ENCODE results near the gene WAS.

- TF ChIP-seq CTCF (IDR thresholded peaks at IDR 0.05) (no peak), POLR2A (IDR thresholded peaks at IDR 0.05) (no peak)
These were observed 27.7 kb downstream of the WAS start for GRCh38 chrX:48711162-48711928.

Data from esophagus squamous epithelium (tissue), 4 donors.